ENCODE data around the gene GTF3C6. TPM values are rescaled to one million over a fixed set of nuclear protein-coding genes. Genes with fewer than 3 reads are reported as not detected.

Gene GTF3C6
- total and polyA plus RNA-seq, 2 of the 13 experiments (the other 11 are each of a cell fraction or from before 2014, with no cell fraction given): 21.6 to 160 TPM

GRCh38 chr6:110953633-110954303 lies 4.7 kb upstream of the GTF3C6 start:
- in situ Hi-C loops (cut with HindIII; ENCODE audit: extremely low pct_ligation_motif_present, low pct_unique_long_range_greater_than_20kb): no loop called here
- FAIRE-seq: no peak
- TF ChIP-seq PAXIP1 (CRISPR knock-in tag; conservative IDR thresholded peaks at IDR 0.05): no peak
- TF ChIP-seq ZNF512B (CRISPR knock-in tag; IDR thresholded peaks at IDR 0.05; ENCODE audit: borderline replicate concordance): no peak
- TF ChIP-seq ZBTB39 (CRISPR knock-in tag; IDR thresholded peaks at IDR 0.05): no peak
- TF ChIP-seq ZNF549 (CRISPR knock-in tag; IDR thresholded peaks at IDR 0.05): no peak
- TF ChIP-seq HIC2 (CRISPR knock-in tag; IDR thresholded peaks at IDR 0.05; ENCODE audit: low read depth): no peak
- no peak for TF ChIP-seq ZNF720 (CRISPR knock-in tag; IDR thresholded peaks at IDR 0.05)
- no peak for TF ChIP-seq ZNF292 (CRISPR knock-in tag; IDR thresholded peaks at IDR 0.05; ENCODE audit: borderline replicate concordance, low read depth)
- TF ChIP-seq ZNF180 (CRISPR knock-in tag; IDR thresholded peaks at IDR 0.05; ENCODE audit: borderline replicate concordance, low read depth): no peak
- no peak for TF ChIP-seq ZNF710 (CRISPR knock-in tag; IDR thresholded peaks at IDR 0.05; ENCODE audit: borderline replicate concordance)
- no peak for TF ChIP-seq ZNF749 (CRISPR knock-in tag; IDR thresholded peaks at IDR 0.05; ENCODE audit: borderline replicate concordance)

More at GRCh38 chr6:110953633-110954303, 4.7 kb upstream of the GTF3C6 start:
- no peak overlapping the region for H3K27ac ChIP-seq (ENCODE audit: extremely low read length, insufficient read depth, low read length)
- no peaks in the 10 kb centered on the region for H4K20me1 ChIP-seq (ENCODE audit: insufficient read depth, low read length)
- peaks cover 8% of the 10 kb centered on the region for H3K79me2 ChIP-seq (ENCODE audit: insufficient read depth, low read length)
- intact Hi-C loops (cut with micrococcal nuclease; ENCODE audit: unreplicated experiment): loop anchor here (5.0 kb wide), 2 partner anchors 76 to 251 kb away; no protein-coding TSS in a partner anchor
- H3K9me3 ChIP-seq (ENCODE audit: low read length): no peaks in the 10 kb centered on the region
- ChIA-PET CTCF (ENCODE audit: low intra/inter-chr PET ratio, low total read pairs) (no interaction called here), POLR2A (interaction anchor here (2.1 kb wide), 1 partner anchor 79 kb away, joined by 5 read pairs; the partner anchor contains the start of gene AMD1)
- H3K4me3 ChIP-seq (replicated peaks in 1 of 3; ENCODE audit: insufficient read depth in 1 of 3, low read depth in 2 of 3, low read length in 3 of 3): no peak overlapping the region
- ATAC-seq (no peak), DNase-seq (ENCODE audit: low spot score) (no peak)
- WGBS (ENCODE audit: low lambda C conversion rate): 95% methylated on average over 6 of the region's 6 CpGs
- no peaks in the 10 kb centered on the region for H3K27me3 ChIP-seq (ENCODE audit: control insufficient read depth in 1 of 2, insufficient read depth in 2 of 2, low read length in 2 of 2)
- no peak overlapping the region for H2AFZ ChIP-seq (ENCODE audit: low read length)
- peaks cover 64% of the 10 kb centered on the region for H3K4me1 ChIP-seq (ENCODE audit: insufficient read depth, low read length)
- H3K36me3 ChIP-seq (replicated peaks in 1 of 2; ENCODE audit: control insufficient read depth in 1 of 2, insufficient read depth in 2 of 2, low read length in 2 of 2): no peaks in the 10 kb centered on the region
- no peak overlapping the region for H3K9ac ChIP-seq (ENCODE audit: insufficient read depth, low read depth, low read length)
- H3K4me2 ChIP-seq (ENCODE audit: low read depth, low read length): no peak overlapping the region
- no TSS peak for BruUV-seq (replicated peaks)
